Colonic mucosa (tissue), 4 donors: Measurements from ENCODE around the gene CDH4. TPM values are rescaled to one million over a fixed set of nuclear protein-coding genes. Genes with fewer than 3 reads are reported as not detected.

Source experiments
- DNase-seq: peaks from one replicate; pipeline ENCODE4 v3.0.0-alpha.2; 2020
- H3K27ac ChIP-seq: fragments of 200-600 bp; one replicate; pipeline ENCODE4 v1.8.0; 2021
- H3K27me3 ChIP-seq: fragments of 200-600 bp; one replicate; pipeline ENCODE4 v1.8.0; 2021
- H3K36me3 ChIP-seq: fragments of 200-600 bp; one replicate; pipeline ENCODE4 v1.8.0; 2021
- H3K4me1 ChIP-seq: fragments of 200-600 bp; one replicate; pipeline ENCODE4 v1.8.0; 2021; ENCODE audit warnings: mild to moderate bottlenecking
- H3K4me3 ChIP-seq: fragments of 200-600 bp; one replicate; pipeline ENCODE4 v1.8.0; 2021
- H3K9ac ChIP-seq, 2 donors: one replicate each; pipeline ENCODE4 v1.7.0; 2013; ENCODE audit warnings: control low read depth in 2 of 2, low read depth in 2 of 2, low read length in 2 of 2
- H3K9me3 ChIP-seq: fragments of 200-600 bp; one replicate; pipeline ENCODE4 v1.8.0; 2021
- intact Hi-C: fragments of 100-400 bp; cut with DNase I; formaldehyde crosslinking; loops from one replicate; pipeline ENCODE4 v1.14.1; 2022
- total RNA-seq, 2 donors: library from RNA; stranded (reverse); fragmentation: NEBNext Ultra II Directional in 1 of 2; extraction: Animal tissue kit (Norgen Biotek cat#: 25700) in 1 of 2; gene quantifications; one replicate each; pipeline ENCODE4 v1.2.1, GENCODE V29; 2021
- TF ChIP-seq, protein P1 (sequence below): fragments of 200-600 bp; IDR thresholded peaks from one replicate; pipeline ENCODE4 v1.8.0; 2022; ENCODE audit warnings: antibody characterized with exemption, mild to moderate bottlenecking
- donor health status: healthy.
- donor health status: DM: no; HTN: no; CAD: no.
- donor health status: DM: no; HTN: no; CAD: no.

The CDH4 gene
- total RNA-seq, 2 donors from 2014 or later, result 0.08 TPM; not detected in 1

DNA sequence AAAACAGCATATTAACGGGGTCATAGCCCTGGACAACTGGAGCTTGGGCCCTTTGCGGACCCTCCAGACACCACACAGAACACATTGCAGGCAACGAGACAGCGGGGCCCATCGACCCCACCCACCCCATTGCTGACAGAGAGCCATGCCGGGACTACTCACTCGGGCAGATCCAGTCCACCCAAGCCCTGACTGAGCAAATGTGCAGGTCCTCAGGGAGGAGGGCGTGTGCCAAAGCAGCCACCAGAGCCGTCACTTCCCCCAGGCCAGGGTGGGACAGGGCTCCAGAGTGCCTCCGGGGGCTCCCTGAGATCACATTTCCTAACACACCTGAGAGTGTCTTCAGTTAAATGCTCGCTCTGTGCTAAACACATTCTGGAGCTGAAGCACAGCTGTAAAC, 114.9 kb downstream of the CDH4 start:
- intact Hi-C loops, result no loop called here
- Histone ChIP-seq H3K27me3 (no peaks in the 10 kb centered on the region), H3K4me3 (no peak overlapping the region), H3K9ac (no peak overlapping the region), H3K9me3 (no peaks in the 10 kb centered on the region), H3K36me3 (no peaks in the 10 kb centered on the region), H3K4me1 (no peaks in the 10 kb centered on the region), H3K27ac (no peak overlapping the region)
- TF ChIP-seq, protein P1, sequence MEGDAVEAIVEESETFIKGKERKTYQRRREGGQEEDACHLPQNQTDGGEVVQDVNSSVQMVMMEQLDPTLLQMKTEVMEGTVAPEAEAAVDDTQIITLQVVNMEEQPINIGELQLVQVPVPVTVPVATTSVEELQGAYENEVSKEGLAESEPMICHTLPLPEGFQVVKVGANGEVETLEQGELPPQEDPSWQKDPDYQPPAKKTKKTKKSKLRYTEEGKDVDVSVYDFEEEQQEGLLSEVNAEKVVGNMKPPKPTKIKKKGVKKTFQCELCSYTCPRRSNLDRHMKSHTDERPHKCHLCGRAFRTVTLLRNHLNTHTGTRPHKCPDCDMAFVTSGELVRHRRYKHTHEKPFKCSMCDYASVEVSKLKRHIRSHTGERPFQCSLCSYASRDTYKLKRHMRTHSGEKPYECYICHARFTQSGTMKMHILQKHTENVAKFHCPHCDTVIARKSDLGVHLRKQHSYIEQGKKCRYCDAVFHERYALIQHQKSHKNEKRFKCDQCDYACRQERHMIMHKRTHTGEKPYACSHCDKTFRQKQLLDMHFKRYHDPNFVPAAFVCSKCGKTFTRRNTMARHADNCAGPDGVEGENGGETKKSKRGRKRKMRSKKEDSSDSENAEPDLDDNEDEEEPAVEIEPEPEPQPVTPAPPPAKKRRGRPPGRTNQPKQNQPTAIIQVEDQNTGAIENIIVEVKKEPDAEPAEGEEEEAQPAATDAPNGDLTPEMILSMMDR, result no peak
- no peak for DNase-seq

DNA sequence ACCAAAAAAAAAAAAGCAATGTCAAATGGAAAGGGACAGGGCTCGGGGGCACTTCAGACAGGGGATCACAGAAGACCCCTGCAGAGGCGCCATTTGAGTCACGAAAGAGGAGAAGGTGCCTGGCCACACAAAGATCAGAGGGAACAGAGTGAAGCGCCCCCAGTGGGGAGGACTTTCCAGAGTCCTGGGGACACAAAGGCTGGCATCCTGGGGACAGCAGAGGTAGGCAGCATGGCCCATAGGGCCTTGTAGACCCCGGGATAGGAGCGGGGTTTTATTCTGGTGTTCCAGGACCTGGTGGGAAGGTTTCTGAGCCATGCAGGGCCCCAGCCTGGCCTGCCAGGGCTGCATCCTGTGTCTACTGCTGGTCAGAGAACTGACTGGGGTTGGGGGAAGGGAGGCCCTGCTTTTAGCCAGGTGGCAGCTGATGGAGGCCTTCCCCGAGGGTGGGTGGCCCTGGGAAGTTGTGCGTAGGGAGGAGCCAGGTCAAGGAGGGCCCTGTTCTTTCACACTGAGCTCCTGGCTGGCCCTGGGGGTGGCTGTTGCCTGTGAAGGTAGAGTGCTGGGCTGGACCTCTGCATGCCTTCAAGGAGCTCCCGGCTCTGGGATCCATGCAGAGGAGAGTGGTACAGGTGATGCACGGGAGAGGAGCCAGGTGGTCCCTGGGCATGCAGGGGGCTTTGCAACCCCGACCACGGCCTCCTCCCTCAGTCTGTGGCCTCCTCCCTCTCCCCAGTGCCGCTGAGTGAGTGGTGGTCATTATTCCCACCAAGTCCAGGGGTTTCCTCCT, 117.9 kb downstream of the CDH4 start:
- intact Hi-C loops, result no loop called here
- H3K9ac ChIP-seq, result no peak overlapping the region

DNA sequence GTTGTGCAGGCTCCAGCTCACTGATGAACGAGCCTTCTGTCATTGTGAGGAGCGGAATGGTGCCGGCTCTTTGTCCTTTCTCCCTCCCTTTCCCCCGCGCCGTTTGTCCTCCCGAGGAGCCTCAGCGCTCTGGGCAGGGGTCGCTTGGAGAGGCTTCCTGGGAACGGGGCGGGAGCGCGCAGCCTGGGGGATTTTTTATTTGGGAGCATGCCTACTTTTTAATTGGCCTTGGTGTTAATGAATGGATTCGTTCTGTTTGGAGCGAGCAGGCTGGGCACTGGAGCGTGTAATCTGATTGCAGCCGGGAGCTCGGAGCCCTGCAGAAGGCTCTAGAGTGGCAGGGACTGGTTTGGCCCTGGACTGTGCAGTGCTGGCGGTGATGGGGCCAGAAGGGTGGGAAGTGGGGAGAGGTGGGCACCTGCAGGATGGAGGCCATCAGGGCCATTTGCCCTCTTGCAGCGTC, 118.8 kb downstream of the CDH4 start:
- Histone ChIP-seq H3K27me3 (no peaks in the 10 kb centered on the region), H3K4me3 (no peak overlapping the region), H3K9ac (no peak overlapping the region), H3K4me1 (no peaks in the 10 kb centered on the region), H3K9me3 (no peaks in the 10 kb centered on the region), H3K36me3 (no peaks in the 10 kb centered on the region), H3K27ac (no peak overlapping the region)
- DNase-seq, result no peak
- TF ChIP-seq, protein P1, result no peak
- intact Hi-C loops, result no loop called here

More for the DNA sequence above, 117.9 kb downstream of the CDH4 start:
- no peaks in the 10 kb centered on the region for H3K4me1 ChIP-seq
- H3K27ac ChIP-seq, result no peak overlapping the region
- no peak overlapping the region for H3K4me3 ChIP-seq
- TF ChIP-seq, protein P1, result no peak
- H3K36me3 ChIP-seq, result no peaks in the 10 kb centered on the region
- no peak for DNase-seq
- no peaks in the 10 kb centered on the region for H3K9me3 ChIP-seq
- H3K27me3 ChIP-seq, result no peaks in the 10 kb centered on the region

DNA sequence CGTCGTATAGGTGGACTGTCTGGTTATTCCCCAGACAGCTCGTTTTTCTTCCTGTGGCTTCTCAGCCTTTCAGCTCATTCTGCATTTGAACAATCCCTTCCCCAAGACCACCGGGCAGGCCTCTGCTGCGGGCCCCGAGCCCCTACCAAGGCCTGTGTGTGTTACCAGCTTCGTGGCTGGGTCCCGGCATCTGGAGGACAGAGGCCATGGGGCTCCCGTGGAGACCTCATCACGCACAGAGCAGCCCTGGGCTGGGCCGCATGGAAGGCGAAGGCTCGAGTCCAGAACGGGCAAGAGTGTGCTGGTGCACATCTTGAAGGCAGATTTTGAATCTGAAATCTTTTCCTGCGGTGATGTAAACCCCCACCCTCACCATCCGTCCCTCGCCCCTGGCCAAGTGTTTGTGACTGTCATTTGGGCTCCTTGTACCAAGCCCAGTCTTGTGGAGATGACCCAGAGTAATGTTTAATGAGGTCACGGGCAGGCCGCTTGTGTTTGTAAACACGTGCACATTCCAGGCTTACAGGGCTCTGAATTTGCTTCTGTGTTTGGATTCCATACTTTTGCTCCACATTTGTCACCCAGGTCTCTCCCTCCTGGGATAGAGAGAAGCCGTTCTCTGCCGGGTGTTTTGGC, 119.6 kb downstream of the CDH4 start:
- Histone ChIP-seq H3K27ac (no peak overlapping the region), H3K4me1 (no peaks in the 10 kb centered on the region), H3K36me3 (no peaks in the 10 kb centered on the region), H3K9me3 (no peaks in the 10 kb centered on the region), H3K9ac (no peak overlapping the region), H3K27me3 (no peaks in the 10 kb centered on the region), H3K4me3 (no peak overlapping the region)
- no peak for DNase-seq
- TF ChIP-seq, protein P1, result no peak
- intact Hi-C loops, result no loop called here

DNA sequence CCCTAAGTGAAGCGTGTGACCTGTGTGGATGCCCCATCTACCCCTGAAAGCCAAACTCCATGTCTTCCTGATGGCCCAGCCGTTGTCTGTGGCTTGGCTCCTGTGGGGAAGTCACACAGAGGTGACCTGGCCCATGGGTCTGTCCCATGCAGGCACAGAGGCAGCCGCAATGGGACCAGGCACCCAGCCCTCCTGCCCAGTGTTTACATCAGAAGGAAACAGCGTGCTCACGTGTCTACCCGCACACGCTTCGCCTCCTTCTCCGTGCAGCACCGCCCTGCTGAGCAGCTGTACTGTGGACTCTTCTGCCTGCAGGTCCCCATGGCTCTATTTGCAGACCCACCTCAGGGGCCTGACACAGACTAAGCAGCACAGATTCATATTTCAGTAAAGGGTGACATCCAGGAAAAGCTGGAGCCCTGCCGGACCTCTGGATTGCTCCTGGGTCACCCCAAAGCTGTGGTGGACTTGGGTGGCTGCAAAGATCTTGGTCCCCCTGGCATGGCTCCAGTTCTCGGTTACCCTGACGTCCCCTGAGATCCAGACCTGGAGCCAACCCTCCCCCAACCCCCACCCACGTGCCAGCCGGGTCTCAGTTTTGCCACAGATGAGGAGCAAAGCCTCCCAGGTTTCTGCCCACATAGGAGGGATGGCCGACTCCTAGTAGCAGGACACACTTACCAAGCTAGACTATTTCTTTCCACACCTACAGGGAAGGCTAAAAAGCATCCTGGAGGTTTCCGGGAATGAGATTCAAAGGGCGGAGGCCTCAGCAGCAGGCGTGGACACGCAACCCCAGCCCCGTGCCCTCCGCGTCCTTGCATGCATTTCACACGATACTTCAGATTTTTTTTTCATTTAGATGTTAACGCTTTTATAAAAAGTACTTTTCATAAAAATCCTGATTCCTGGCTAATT, 120.3 kb downstream of the CDH4 start:
- Histone ChIP-seq H3K4me3 (no peak overlapping the region), H3K27ac (no peak overlapping the region), H3K4me1 (no peaks in the 10 kb centered on the region), H3K27me3 (no peaks in the 10 kb centered on the region), H3K9ac (no peak overlapping the region), H3K36me3 (no peaks in the 10 kb centered on the region), H3K9me3 (no peaks in the 10 kb centered on the region)
- intact Hi-C loops, result no loop called here
- TF ChIP-seq, protein P1, result no peak
- no peak for DNase-seq
